Measurements from ENCODE around the gene CDS2. TPM values are rescaled to one million over a fixed set of nuclear protein-coding genes. Genes with fewer than 3 reads are reported as not detected.

CDS2 gene
- total and polyA plus RNA-seq, 11 donors = 22.5 to 105 (median 83.1) TPM

DNA sequence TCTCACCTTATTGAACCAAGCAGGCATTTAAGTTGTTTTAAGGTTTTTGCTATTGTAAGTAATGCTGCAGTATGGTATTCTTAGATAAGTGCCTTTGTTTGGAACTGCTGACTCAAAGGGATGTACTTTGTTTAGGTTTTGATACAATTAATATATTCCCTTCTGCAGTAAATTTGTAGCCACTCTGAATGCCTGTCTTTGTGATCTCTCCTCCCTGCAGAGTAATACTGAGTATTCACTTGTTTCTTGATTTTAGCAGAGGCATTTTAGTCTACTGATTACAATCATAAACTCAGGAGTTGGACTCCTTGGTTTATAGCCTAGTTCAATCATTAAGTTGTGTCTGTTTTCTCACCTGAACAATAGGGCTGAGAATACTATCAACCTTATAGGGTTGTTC, 13.4 kb downstream of the CDS2 start:
- Histone ChIP-seq H3K4me1 (peaks cover 0 to 80% (median 58%) of the 10 kb centered on the region in 12 donors), H3K36me3 (peaks cover 0 to 4% (median 0%) of the 10 kb centered on the region in 9 donors), H3K27me3 (no peaks in the 10 kb centered on the region), H3K9me3 (no peaks in the 10 kb centered on the region), H3K27ac (no peak overlapping the region), H3K4me3 (no peak overlapping the region)
- intact Hi-C loops (cut with DNase I) = no loop called here
- DNase-seq (no peak), ATAC-seq (no peak)
- no peak for TF ChIP-seq POLR2A (IDR thresholded peaks at IDR 0.05)
- TF ChIP-seq, protein P1, sequence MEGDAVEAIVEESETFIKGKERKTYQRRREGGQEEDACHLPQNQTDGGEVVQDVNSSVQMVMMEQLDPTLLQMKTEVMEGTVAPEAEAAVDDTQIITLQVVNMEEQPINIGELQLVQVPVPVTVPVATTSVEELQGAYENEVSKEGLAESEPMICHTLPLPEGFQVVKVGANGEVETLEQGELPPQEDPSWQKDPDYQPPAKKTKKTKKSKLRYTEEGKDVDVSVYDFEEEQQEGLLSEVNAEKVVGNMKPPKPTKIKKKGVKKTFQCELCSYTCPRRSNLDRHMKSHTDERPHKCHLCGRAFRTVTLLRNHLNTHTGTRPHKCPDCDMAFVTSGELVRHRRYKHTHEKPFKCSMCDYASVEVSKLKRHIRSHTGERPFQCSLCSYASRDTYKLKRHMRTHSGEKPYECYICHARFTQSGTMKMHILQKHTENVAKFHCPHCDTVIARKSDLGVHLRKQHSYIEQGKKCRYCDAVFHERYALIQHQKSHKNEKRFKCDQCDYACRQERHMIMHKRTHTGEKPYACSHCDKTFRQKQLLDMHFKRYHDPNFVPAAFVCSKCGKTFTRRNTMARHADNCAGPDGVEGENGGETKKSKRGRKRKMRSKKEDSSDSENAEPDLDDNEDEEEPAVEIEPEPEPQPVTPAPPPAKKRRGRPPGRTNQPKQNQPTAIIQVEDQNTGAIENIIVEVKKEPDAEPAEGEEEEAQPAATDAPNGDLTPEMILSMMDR (IDR thresholded peaks at IDR 0.05) = no peak

DNA sequence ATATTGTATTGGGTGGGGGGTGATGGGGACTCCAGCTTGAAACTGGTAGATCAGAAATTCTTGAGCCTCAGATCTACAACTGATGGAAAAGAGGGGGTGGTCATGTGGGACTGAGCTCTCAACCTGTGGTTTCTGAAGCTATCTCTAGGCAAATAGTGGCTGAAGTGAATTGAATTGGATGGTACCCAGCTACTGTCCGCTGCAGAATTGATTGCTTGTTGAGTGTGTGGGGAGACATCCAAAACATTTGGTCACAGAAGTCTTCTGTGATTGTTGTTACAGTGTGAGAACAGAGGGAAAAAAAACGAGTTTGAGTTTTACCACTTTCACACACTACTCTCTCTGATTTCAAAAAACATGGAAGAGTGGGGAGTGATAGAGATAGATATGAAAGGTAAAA, 14.8 kb downstream of the CDS2 start:
- Histone ChIP-seq H3K36me3 (peaks cover 0 to 4% (median 0%) of the 10 kb centered on the region in 9 donors), H3K4me3 (no peak overlapping the region), H3K9me3 (no peaks in the 10 kb centered on the region), H3K27ac (peak overlapping the region in 1 of 12 donors; percentile 1), H3K27me3 (no peaks in the 10 kb centered on the region), H3K4me1 (peaks cover 2 to 80% (median 61%) of the 10 kb centered on the region in 12 donors)
- ATAC-seq (peak in 1 of 4 donors; percentile 23), DNase-seq (no peak)
- intact Hi-C loops (cut with DNase I) = no loop called here
- 34 to 53% (median 40%) methylated on average over 2 of the region's 2 CpGs for WGBS, 4 donors
- TF ChIP-seq, protein P1 (IDR thresholded peaks at IDR 0.05) = no peak
- no peak for TF ChIP-seq POLR2A (IDR thresholded peaks at IDR 0.05)

GRCh38 chr20:5143851-5144250, 17.0 kb downstream of the CDS2 start:
- WGBS, 4 donors = 93 to 97% (median 95%) methylated on average over 5 of the region's 5 CpGs
- Histone ChIP-seq H3K4me3 (no peak overlapping the region), H3K36me3 (no peaks in the 10 kb centered on the region), H3K9me3 (no peaks in the 10 kb centered on the region), H3K27ac (peak overlapping the region in 1 of 12 donors; percentile 7), H3K4me1 (peaks cover 2 to 96% (median 80%) of the 10 kb centered on the region in 12 donors), H3K27me3 (no peaks in the 10 kb centered on the region)
- TF ChIP-seq, protein P1 (IDR thresholded peaks at IDR 0.05) = no peak
- TF ChIP-seq POLR2A (IDR thresholded peaks at IDR 0.05) = no peak
- ATAC-seq (no peak), DNase-seq (no peak)
- intact Hi-C loops (cut with DNase I) = no loop called here

GRCh38 chr20:5145365-5146098, 18.7 kb downstream of the CDS2 start:
- H3K9me3 ChIP-seq = no peaks in the 10 kb centered on the region
- H3K4me1 ChIP-seq = peaks cover 8 to 99% (median 89%) of the 10 kb centered on the region in 12 donors
- H3K4me3 ChIP-seq = no peak overlapping the region
- H3K27ac ChIP-seq = peak overlapping the region in 1 of 12 donors; percentile 56
- intact Hi-C loops (cut with DNase I) = no loop called here
- ATAC-seq (no peak), DNase-seq (no peak)
- 50 to 69% (median 55%) methylated on average over 5 of the region's 5 CpGs for WGBS, 4 donors
- TF ChIP-seq POLR2A (IDR thresholded peaks at IDR 0.05) = no peak
- TF ChIP-seq, protein P1 (IDR thresholded peaks at IDR 0.05) = no peak
- no peaks in the 10 kb centered on the region for H3K36me3 ChIP-seq
- H3K27me3 ChIP-seq = no peaks in the 10 kb centered on the region
